DMS114 treated with DMSO at 0.1 percent for 48 hours (cell line): ENCODE results near the gene GAGE12J.
"Not testable (repeated sequence)": the region's sequence is repeated elsewhere in the genome, so short reads cannot be mapped to it uniquely, and the experiment has no call there.

Experiments used
- DNase-seq: peaks from one replicate; lab custom pipeline; 2025; ENCODE audit not compliant: unreplicated experiment; lab: John Stamatoyannopoulos, UW

GAGE12J gene, protein sequence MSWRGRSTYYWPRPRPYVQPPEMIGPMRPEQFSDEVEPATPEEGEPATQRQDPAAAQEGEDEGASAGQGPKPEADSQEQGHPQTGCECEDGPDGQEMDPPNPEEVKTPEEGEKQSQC

DNA sequence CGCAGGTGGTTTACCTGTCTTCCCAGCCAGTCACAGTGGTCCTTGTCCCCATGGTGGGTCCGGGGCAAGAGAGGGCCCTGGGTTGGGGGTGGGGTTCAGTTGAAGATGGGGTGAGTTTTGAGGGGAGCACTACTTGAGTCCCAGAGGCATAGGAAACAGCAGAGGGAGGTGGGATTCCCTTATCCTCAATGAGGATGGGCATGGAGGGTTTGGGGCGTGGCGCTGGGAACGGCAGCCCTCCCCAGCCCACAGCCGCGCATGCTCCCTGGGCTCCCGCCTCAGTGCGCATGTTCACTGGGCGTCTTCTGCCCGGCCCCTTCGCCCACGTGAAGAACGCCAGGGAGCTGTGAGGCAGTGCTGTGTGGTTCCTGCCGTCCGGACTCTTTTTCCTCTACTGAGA lies at the start of gene GAGE12J:
GAGE12J (plus strand) TSS at position 301 of the 400 bp plus-strand sequence. CDS start 1,157 bp downstream, outside the sequence.
- DNase-seq: not testable (repeated sequence)

DNA sequence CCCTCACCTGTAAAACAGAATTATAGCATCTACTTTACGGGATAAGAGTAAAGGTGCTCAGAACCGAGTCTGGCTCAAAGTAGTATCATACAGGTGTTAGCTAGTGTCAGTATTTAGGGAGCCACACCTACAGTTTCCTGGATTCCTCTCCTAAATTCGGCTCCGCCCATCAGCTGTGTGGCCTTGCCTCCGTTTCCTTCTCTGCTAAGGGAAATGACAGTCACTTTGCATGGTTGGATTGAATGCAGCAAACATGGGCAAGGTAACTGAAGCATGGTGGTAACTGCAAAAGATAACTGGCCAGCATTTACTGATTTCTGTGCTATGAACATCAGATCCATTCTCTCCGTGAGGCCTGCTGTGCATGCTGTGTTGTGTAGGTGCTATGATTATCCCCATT lies 49.4 kb upstream of the GAGE12J start:
- no peak for DNase-seq

DNA sequence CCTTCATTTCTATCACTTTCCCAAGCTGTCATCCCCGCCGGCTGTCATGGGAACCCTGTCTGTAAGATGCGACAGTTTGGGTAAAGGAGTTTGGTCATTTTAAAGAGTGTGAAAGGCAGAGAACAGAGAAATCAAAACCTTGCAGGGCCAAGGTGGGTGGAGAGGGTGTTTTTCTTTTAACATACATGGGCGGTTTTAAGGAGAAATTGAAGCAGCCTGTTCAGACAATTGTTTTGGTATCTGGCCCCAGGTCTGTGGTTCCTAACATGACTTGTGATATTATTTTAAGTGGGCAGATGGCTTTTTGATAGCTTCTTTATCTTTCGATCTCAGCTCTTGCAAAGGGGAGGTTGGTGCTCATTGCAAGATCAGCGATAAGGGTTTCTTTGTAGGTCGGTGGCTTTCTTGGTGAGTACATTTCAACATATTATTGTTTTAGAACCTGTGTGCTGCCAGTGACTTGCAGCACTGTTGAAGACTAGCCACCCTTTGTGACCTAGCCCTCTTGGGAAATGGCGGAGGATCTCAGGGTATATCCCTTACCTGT lies 48.6 kb upstream of the GAGE12J start:
- DNase-seq: no peak

DNA sequence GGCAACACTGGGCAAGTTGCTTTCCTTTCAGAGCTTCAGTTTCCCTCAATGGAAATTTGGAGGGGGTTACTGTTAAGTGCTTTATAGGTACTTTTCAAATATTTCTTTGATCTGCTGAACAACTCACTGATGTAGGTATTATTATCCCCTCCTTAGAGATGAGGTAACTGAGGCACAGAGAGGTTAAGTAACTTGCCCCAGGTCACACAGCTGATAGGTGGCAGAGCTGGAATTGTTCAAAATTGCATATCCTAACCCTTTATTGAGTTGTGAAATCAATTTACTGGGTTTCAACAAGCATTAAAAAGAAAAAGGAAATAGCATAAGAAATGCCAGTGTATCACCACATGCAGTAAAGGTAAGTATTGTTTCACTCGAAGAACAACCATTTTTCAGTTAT lies 45.6 kb upstream of the GAGE12J start:
- no peak for DNase-seq

DNA sequence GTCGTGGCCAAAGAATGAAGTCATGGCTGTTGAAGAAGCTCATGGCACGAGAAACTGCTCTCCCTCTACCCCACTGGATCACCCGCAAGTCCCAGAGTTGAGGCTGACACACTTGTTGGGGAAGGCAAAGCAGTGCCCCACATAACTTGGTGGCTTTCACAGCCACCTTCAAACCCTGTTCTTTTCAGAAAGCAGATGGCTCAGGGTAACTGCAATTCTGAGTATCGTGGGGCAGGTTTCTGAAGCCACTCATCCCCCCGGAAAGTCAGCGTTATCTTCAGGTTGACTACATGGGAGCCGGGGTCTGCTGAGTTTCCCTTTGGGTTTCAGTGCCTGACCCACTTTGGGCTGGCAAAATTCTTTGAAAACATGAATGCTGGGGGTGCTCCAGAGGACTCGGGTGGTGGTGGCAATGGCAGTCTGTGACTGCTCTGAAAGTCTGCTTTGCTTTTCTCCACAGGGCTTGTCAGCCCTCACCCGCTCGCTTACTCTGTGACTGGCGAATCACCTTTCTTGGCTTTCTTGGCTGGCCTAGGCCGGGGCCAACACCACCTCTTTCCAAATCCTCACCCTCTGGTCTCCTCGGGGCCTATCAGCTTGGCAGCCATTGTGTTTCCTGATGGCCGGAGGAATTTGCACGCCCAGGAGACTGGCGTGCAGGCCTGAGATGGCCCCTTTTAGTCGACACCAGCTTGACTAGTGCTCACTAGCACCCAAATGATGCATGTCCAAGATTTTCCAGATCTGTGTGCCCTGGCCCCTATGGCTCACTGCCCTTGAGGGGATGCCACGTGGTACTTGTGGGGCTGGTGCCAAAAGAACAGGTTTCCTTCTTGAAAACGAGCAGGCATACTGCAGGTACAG lies 44.9 kb upstream of the GAGE12J start:
- no peak for DNase-seq

DNA sequence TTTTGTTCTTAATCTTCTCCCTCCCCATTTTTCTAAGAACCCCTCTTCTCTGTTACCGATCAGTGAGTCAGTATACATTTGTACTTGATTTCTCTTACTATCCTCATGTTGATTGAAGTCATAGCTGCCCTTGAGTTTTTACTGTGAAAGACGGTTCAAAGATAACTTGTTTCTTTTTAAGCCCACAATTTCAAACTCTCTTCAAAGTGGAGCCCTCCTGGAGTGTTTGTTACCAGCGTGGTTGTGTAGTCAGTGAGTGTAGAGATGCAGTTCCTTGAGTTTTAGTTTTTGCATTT lies 44.4 kb upstream of the GAGE12J start:
- DNase-seq: no peak

DNA sequence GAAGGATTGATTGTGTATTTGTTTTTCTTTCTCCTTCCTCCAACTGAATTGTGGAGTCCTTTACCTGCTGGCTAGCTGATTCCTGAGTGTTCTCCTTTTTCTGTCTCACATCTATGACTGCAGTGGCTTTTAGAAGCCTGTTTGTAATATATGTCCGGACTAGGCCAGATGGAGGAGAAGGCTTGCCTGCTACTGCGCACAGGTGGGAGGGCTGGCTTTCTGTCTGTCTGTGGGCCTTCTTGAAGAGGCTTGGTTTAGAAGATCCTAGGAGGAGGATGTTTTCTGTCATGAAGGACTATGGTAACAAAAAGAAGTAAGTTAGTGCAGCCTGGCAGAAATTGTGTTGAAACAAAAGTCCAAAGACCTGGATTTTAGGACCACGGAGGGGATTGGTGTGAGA lies 43.8 kb upstream of the GAGE12J start:
- DNase-seq: no peak

DNA sequence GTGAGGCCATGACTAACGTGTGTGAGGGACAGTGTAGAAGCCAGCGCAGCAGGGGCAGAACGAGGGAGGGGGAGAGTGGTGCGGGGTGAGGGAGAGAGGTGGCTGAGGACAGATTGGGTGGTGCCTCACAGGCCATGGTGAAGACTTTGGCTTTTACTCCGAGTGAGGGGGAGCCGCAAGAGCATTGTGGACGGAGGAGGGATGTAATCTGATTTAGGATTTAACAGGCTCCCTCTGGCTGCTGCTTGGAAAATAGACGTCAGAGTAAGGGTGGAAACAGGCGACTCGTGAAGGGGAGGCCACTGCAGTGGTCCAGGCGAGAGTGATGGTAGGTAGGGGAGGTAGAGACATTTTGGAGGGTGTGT lies 39.2 kb upstream of the GAGE12J start:
- DNase-seq: peak; percentile 35

DNA sequence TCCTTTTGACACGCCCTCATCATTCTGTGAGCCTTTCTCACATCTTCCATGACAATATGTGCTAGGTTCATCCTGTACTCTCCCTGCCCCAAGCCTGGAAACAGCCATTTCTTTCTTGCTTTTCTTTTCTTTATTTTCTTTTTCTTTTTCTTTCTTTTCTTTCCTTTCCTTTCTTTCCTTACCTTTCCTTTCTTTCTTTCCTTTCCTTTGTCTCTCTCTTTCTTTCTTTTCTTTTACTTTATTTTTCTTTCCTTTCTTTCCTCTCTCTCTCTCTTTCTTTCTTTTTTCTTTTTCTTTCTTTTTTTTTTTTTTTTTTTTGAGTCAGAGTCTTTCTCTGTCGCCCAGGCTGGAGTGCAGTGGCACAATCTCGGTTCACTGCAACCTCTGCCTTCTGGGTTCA lies 37.6 kb upstream of the GAGE12J start:
- no peak for DNase-seq

DNA sequence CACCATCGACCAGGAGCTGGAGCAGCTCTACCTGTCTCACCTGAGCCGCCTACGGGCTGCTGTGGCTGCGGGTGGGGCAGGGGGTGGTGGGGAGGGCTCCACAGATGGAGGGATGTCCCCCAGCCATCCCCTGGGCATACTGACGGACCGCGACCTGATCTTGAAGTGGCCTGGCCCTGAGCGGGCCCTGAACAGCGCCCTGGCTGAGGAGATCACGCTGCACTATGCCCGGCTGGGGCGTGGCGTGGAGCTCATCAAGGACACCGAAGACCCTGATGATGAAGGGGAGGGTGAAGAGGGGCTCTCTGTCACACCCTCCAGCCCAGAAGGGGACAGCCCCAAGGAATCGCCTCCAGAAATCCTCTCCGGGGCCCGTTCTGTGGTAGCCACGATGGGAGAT lies 35.7 kb upstream of the GAGE12J start:
- no peak for DNase-seq

DNA sequence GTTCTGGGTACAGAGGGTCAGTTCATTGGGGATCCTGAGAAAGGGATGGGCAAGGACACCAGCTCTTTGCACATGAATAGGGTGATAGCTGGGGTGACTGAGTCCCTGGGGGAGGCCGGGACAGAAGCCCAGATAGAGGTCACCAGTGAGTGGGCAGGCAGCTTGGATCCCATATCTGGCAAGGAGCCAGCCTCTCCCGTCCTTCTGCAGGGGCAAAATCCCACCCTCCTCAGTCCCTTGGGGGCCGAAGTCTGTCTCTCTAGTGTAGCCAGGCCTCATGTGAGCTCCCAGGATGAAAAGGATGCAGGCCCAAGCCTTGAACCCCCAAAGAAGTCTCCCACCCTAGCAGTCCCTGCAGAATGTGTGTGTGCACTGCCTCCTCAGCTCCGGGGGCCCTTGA lies 35.3 kb upstream of the GAGE12J start:
- DNase-seq: no peak

DNA sequence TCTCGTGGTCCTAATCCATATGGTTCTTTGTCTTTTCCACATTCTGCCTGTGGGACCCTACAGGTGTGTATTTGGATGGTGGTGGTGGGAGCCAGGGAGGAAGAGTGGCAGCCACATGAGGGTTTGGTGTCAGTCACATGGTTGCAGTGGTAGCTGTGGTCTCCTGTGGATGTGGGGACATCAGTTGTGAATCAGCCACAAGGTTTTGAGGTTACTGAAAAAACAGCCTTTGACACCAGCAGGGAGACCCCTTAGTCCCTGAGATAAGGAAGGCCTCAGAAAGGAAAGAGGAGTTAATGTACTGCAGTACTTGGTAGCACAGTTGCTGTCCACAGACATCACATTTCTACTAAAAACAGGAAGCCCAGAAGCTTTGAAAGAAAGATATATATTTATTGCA lies 34.2 kb upstream of the GAGE12J start:
- DNase-seq: no peak

DNA sequence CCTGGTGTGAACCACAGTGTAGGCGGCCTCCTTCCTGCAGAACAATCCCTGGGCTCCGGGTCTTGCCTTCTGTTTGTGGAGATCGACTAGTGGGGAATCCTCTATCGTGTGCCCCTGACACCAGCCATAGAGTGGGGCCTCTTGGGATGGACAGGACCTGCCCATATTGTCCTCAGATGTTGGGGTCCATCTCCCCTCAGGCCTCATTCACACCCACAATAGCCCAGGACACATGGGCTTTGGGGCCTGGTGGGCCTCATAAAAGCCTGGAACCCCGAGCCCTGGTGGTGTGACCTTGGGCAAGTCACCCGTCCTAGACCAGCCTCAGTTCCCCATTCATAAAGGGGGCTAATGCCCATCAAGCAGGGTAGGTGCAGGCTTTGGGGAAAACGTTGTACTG lies 31.6 kb upstream of the GAGE12J start:
- no peak for DNase-seq

DNA sequence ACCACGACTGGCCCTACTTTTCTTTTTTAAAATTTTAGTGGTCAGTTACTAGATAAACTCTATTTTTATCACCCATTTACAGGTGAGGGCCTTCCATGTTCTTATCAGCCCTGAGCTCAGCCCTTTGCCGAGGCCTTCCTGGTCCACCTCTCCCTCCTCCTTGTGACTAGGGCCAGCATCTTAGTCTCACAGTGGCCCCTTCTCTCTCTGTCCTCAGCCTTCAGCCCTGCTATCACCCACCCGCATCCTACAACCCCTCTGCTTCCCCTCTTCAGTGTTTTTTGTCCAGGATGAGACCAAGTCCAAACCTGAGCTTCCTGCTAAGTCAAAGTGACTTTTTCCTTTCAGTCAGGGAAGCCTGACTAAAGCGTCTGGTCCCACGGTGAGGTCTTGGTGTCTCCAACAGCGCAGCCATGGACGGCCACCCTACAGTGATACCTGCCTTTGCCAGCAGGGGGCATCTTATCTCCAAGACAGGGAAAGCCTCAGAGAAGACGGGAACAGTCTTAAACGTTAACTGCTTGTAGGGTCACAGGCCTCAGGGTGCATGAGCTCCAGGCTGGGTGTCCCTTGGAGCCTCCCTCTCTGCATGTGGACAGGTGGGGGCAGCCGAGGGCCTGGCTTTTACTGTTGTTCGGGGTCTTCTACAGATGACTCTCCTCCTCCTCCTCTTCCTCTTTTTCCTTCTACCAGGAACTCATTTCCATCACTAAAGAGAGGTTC lies 30.1 kb upstream of the GAGE12J start:
- no peak for DNase-seq

DNA sequence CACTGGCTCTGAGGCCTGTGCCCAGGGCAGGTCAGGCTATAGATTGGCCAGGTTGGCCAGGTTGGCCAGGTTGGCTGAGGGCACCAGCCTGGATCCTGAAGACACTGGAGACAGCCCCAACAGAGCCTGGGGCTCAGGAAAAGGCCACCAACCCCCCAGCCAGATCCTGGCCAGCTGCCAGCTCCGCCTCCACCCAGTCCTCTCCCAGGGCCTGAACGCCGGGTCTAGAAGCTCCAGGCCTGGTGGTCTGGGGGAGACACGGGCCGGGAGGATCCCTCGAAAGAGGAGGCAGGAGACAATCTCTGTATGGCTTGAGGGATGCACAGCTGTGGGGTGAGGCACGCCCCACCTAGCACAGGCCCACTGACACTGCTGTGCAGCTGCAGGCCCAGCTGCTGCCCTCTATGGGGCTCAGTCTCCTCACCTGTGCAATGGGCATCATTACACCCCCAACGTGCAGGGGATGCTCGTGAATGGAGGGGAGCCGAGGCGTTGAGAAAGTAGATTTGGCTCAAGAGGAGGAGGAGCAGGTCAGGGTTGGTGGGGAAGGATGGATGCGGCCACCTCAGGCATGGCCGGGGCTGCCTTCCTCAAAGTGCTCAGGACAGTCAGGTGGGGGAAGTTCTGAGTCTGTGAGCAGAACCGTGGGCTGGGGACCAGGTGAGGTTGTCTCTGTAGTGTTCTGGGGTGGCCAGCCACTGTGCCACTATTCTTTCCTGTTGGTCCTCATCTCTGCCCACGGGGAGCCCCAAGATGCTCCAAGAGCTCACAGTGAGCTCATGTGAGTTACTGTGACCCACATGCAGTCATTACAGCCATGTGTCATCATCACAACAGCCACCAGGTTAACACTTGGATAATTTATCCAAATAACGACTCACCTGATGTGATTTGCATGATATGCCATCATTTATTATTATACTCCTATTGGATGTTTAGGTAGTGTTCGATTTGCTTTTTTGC lies 29.2 kb upstream of the GAGE12J start:
- no peak for DNase-seq

DNA sequence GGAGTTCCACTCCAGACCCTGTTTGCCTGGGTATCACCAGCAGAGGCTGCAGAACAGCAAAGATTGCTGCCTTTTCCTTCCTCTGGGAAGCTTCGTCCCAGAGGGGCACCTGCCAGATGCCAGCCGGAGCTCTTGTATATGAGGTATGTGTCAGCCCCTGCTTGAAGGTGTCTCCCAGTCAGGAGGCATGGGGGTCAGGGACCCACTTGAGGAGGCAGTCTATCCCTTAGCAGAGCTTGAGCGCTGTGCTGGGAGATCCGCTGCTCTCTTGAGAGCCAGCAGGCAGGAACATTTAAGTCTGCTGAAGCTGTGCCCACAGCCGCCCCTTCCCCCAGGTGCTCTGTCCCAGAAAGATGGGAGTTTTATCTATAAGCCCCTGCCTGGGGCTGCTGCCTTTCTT lies 22.5 kb upstream of the GAGE12J start:
- DNase-seq: not testable (repeated sequence)

DNA sequence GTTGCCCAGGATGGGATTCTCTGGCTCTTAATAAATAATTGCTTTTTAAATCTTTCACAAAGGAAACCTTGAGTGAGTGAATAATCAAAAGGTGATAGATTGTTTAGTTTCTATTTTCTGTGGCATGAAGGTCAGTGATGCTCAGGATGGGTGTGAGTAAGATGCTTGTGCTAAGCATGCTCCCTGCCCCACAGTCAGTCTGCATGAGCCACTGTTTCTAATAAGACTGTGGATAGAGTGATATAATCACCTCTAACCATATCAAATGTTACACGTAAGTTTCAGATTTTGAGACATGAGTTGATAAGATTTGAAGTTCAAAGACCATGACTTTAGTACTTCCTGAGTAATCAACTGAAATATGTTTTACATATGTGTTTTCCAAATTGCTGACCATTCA lies 21.1 kb upstream of the GAGE12J start:
- no peak for DNase-seq

DNA sequence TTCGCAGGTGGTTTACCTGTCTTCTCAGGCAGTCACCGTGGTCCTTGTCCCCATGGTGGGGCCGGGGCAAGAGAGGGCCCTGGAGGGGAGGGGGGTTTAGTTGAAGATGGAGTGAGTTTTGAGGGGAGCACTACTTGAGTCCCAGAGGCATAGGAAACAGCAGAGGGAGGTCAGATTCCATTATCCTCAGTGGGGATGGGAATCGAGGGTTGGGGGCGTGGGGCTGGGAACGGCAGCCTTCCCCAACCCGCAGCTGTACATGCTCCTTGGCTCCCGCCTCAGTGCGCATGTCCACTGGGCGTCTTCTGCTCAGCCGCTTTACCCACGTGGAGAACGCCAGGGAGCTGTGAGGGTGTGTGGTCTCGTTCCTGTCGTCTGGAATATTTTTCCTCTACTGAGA lies 18.5 kb upstream of the GAGE12J start, which contains the start of gene GAGE10:
GAGE10 (plus strand) TSS at position 301 of the 400 bp plus-strand sequence. CDS start 1,214 bp downstream, outside the sequence.
- no peak for DNase-seq

DNA sequence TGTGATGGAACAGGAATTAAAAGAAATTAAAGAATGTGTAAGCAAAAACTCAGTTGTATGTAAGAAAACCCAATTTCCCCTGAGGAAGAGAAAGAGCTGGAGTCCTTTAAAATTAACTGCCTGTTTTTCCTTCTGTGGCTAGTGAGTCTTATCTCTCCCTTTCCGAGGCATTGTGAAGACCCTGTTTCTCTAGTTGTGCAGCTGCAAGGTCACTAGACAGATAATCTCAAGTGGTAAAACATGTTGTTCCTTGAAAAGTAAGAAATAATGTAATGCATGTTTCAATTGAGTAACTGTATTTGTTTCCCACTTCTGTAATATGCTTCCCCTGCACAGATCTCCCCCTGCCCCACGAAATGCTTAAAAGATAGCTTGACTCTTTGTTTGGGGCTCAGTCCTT lies 14.1 kb upstream of the GAGE12J start:
- not testable (repeated sequence) for DNase-seq

DNA sequence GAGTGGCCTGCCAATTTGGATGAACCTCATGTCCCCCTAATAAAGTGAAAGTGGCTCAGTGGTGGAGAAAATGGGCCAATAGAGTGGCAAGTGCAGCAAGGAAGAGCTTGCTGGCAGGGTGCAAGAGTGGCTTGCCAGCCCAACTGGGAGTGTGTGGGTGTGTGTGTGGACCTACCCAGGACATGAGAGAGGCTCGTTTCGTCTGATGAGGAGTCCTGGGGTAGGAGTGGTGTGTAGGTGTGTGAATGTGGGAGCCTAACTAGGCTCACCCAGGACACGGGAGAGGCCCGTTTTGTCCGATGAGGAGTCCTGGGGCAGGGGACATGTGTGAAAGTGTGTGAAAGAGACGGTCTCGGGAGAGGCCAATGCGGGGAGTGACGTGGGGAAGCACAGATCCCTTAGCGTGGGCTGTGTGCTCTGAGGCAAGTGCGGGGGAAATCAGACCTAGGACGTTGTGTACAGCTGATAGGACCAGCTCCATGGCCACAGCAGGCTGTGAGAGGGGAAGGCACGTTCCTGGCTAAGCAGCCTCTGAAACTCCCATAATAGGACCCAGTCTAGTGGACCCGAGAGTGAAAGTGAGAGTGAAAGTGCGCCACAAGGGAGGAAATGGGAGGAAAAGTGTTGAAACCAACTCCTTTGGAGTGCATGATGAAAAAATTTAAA lies 13.1 kb upstream of the GAGE12J start:
- no peak for DNase-seq
